NCI-H187 (cell line): Measurements from ENCODE around the gene COASY.

Experiments used
- DNase-seq, 2 experiments: peaks; one replicate each; lab custom pipeline; 2025; lab: John Stamatoyannopoulos, UW

Gene COASY

DNA sequence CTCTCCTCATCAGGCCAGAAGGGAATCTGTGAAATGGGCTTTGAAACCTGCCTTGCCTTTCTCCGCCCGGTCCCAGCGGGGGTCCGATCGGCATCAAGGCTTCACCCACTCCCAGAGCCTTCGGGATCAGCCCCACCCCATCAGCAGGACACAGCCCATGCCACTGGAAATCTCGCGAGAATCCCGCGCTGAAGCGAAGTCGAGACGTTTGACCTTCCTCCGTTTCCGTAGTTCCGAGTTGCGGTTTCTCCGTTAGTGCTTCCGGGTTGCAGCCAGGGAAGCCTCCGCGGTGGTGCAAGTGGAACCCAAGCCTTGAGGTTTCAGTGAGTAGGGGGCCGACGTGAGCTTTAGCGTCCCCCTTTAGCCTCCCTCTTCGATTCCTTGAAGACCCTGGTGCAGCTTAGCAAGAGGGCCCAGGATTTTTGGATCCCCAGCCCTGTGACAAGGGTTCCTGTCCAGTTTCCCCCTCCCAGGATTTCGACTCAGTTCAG, at the start of gene COASY:
COASY (plus strand) TSS at position 252 of the 491 bp plus-strand sequence. CDS start 475 bp downstream, outside the sequence.
- peak; percentile 85 to 94 for DNase-seq

- DNase-seq: no peak
Observed at GRCh38 chr17:42512246-42512645, 49.7 kb upstream of the COASY start.

GRCh38 chr17:42512733-42513251, 49.2 kb upstream of the COASY start:
- DNase-seq: no peak

DNA sequence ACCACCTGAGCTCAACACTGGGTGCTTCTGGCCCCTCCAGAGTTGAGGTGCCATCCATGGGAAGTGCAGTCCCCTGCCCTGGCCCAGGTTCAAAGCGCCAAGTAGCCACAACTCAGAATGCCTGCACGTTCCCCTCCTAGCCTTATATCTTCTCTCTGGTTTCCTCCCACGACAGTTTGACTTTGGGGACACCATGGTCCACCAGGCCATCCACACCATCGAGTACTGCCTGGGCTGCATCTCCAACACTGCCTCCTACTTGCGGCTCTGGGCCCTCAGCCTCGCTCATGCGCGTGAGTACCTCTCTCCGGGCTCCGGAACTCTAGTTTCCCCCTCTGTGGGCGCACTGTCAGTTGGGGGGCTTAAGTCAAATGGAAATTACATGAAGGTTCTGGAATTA, 48.3 kb upstream of the COASY start:
- DNase-seq: no peak

DNA sequence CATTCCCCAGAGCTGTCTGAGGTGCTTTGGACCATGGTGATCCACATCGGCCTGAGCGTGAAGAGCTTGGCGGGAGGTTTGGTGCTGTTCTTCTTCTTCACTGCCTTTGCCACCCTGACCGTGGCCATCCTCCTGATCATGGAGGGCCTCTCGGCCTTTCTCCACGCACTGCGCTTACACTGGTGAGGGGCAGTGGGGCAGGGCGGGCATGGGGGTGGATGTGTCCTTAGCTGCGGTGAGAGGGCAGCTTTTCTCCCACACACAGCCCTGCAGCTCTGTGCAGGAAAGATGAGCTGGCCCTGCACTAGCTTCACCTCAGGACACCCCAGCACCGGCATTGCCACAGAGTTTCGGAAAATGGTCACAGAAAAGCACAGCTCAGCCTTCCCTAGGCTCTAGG, 47.7 kb upstream of the COASY start:
- DNase-seq: no peak

DNA sequence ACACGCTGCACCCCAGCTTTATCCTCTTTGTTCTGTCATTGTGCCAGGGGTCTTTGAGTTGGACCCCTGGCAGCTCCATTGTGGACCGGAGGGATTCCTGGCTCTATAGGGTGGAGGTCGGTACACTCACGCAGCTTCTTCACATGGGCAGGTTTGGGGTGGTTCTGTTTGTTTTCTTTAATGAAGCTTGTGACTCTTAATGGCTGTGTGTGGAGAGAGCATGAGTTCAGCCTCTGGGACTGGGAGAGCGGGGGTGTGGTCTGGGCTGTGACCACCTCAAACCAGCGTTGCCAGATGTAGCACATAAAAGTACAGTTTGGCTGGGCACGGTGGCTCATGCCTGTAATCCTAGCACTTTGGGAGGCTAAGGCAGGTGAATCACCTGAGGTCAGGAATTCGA, 47.1 kb upstream of the COASY start:
- no peak for DNase-seq

GRCh38 chr17:42517516-42517915, 44.4 kb upstream of the COASY start:
- peak in 1 of 2 experiments; percentile 10 for DNase-seq

DNA sequence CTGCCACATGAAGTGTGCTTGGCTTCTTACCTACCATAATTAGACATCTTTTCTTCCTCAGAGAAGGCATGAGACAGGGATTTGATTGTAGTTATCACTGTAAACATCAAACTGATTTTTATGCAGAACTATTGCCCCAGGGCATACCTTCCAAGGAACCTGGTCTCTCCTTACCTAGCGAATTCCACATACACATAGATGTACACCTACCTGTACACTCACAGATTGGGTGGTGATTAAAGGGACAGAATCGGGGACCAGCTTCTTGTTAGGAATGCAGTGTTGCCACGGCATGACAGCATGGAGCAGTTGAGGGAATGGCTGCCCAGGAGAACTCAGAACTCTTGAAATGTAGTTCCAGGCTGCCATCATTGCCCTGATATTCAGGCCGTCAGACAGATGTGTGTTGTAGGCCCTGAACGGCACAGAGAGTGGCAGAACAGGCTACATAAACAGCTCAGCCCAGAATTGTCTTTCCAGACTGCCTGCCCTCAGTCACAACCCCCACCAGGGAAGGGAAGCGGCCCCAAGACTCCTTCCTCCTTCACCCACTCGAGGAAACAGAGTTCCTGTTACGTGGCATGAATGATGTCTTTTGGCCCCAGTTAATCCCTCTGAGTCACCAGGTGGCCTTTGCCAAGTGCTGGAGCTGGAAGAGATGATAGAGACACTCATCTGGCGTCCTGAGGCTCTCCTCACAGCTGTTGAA, 43.7 kb upstream of the COASY start:
- DNase-seq: no peak

DNA sequence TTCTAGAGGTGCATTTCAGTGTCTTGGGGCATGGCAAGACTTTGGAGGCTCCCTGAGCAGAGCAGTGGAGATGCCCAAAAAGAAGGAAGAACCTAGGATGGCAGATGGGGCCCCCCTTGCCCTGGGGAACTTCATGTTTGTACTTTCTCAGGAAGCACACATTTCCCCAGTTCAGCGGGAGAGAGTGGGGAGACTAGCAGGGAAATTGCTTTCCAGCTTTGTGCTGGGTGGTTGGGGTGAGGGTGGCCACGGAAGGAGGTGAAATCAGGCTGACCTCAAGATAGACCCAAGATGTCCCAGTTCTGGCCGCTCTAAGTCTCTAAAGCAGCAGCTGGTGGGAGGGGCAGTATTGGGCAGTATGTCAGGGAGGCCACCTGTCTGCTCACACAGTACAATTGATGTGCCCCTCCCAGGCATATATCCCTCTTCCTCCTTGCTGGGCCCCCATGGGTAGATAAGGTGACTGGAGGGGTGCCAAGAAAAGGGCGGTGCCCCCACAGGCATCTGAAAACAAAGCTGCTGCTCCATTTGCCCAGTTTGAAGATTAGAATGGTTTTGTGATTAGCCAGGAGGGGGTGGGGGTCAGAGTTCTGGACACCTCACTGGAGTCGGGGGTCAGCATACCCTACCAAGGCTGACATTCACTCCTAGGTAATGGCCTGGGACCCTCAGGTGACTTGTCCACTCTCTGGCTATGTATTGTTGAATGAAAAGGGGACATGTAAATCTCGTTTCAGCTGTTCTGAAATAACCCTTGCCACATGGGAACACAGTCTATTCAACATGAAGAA, 43.0 kb upstream of the COASY start:
- DNase-seq: no peak

GRCh38 chr17:42519546-42520491, 42.1 kb upstream of the COASY start:
- no peak for DNase-seq

- DNase-seq: no peak
Observed at GRCh38 chr17:42520540-42520951, 41.4 kb upstream of the COASY start.

- no peak for DNase-seq
Observed at GRCh38 chr17:42521036-42521435, 40.9 kb upstream of the COASY start.

DNA sequence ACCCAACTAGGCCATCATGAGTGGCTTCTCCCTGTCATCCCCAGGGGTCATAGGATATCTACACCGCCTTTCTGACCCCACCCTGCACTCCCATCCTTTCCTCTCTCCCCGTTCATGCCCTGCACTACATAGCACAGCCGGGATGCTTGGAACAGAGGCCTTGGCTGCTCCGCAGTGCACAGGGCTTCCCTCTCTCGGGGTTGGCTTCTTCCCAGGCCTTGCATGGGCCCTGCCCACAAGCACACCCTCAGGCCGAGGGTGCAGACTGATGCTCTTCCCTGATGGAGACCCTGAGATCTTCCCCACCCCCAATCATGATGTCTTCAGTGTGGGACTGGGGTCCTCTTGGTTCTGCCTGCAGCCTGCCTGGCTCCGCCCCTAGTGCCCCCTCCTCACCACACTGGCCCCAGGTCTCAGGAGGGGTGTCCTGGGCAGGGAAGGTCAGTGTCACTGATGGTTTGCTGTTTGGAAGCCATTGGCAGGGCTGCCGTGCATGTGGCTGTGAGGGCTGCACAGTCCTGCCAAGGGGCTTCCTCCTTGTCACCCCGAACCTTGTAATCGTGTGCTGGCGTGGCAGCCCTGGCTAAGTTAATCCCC, 40.2 kb upstream of the COASY start:
- DNase-seq: no peak

DNA sequence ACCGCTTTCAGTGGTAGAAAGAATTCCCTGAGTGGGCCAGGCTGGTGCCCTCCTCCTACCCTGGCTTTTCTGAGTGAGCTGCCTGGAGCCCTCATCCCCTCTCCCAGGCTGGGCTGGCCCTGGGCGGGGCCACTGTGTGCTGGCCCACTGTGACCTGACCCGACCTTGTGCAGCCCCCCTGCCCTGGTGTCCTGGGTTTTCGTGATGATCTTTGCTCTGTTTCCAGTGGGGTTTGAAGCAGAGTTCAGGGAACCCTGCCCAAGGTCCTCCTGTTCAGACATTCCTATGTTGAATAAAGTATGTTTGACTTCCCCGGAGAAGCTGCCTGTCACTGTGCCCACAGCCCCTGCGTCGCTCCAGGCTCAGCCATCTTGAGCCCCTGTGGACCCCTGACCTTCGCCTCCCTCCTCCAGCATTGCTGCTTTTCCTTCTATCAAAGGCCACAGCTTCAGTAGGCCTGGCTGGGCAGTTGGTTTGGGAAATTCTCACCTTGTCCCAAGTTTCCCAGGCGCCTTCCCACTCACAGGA, 39.6 kb upstream of the COASY start:
- no peak for DNase-seq

DNA sequence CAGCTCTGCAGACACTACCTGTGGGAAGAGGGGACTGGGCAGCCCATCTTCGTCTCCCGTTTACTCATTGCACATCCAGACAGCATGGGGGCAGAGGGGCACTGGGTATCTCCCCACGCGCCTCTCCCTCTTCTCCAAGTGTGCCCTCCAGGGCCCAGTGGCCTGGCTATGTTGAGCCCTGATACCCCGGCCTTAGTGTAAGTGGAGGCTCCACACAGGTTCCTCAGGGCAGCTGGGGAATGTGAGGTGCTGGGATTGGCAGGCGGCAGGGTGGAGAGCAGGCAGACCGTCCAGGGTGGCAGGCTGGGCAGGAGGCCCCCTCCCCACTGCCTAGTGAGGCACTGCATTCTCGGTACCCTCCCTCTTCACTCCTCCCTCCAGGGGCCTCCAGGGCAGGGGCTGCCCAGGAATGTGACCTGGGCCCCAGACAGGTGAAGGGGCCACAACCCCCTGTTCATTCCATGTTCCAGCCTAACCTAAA, 39.1 kb upstream of the COASY start:
- DNase-seq: no peak

DNA sequence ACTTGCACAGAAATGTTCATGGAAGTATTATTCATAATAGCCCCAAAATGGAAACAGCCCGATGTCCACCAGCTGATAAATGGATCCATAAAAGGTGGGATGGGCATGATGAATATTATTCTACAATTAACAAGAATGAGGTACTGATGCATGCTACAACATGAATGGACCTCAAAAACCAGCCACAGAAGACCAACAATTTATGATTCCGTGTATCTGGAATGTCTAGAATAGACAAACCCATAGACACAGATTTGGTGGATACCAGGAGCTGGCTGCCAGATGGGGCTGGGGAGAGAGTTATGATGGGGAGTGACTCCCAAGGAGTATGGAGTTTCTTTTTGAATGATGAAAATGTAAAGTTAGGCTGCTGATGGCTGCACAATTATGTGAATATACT, 36.7 kb upstream of the COASY start:
- DNase-seq: no peak

GRCh38 chr17:42526031-42526444, 35.9 kb upstream of the COASY start:
- DNase-seq: no peak

- DNase-seq: no peak
Observed at GRCh38 chr17:42527932-42528331, 34.0 kb upstream of the COASY start.

DNA sequence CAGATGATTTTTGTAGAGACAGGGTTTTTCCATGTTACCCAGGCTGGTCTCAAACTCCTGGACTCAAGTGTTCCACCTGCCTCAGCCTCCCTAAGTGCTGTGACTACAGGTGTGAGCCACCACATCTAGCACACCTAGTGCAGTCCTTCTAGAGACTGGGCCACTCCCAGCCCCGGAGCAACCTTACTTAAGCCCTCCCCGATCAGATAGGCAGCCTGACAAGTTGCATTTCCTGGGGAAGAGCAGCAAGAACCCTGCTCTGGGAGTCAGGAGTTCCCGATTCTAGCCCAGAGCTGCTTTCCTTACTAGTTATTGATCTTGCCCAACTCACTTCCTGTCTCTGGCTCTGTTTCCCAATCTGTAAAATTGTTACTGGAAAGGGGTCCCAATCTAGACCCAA, 32.9 kb upstream of the COASY start:
- no peak for DNase-seq

GRCh38 chr17:42530952-42531454, 30.9 kb upstream of the COASY start:
- no peak for DNase-seq
